Astrocyte of the cerebellum (primary cell): Measurements from ENCODE around the gene ACTL7B.
"Not testable (repeated sequence)": the region's sequence is repeated elsewhere in the genome, so short reads cannot be mapped to it uniquely, and the experiment has no call there.

ENCODE experiments used
- DNase-seq: peaks from one replicate; pipeline ENCODE4 v3.0.0-alpha.2; 2011; ENCODE audit warnings: low read depth
- H3K4me3 ChIP-seq: 2 replicates; pipeline ENCODE4 v1.5.1; 2011; ENCODE audit warnings: mild to moderate bottlenecking, low read depth, low read length, moderate library complexity
- CTCF ChIP-seq: IDR thresholded peaks from 2 replicates; pipeline ENCODE4 v1.5.1; 2012; ENCODE audit warnings: low read length, low read depth, moderate library complexity, mild to moderate bottlenecking; ENCODE audit errors: missing control alignments
- in situ Hi-C: cut with HindIII; loops from 2 replicates; pipeline ENCODE4 v1.10.0; 2017; ENCODE audit warnings: low sequenced_read_pairs

The ACTL7B gene

GRCh38 chr9:108894225-108894997 is 38.6 kb upstream of the ACTL7B start:
- in situ Hi-C loops: no loop called here
- no peak for TF ChIP-seq CTCF

GRCh38 chr9:108889649-108890067 is 33.9 kb upstream of the ACTL7B start:
- in situ Hi-C loops: no loop called here
- DNase-seq: peak; percentile 38
- H3K4me3 ChIP-seq: no peak overlapping the region
- TF ChIP-seq CTCF: peak; percentile 30

More at GRCh38 chr9:108894225-108894997, 38.6 kb upstream of the ACTL7B start:
- H3K4me3 ChIP-seq: no peak overlapping the region
- no peak for DNase-seq

GRCh38 chr9:108886594-108887271 is 30.9 kb upstream of the ACTL7B start:
- in situ Hi-C loops, H3K4me3 ChIP-seq, DNase-seq: not testable (repeated sequence)

- peak; percentile 50 for DNase-seq
- no peak overlapping the region for H3K4me3 ChIP-seq
- in situ Hi-C loops: no loop called here
- TF ChIP-seq CTCF: no peak
These were observed 30.0 kb upstream of the ACTL7B start for GRCh38 chr9:108885643-108886348.

- DNase-seq: no peak
- in situ Hi-C loops: no loop called here
- H3K4me3 ChIP-seq: no peak overlapping the region
- TF ChIP-seq CTCF: no peak
These were observed 28.9 kb upstream of the ACTL7B start for GRCh38 chr9:108884701-108885100.

- no peak overlapping the region for H3K4me3 ChIP-seq
- DNase-seq: no peak
- in situ Hi-C loops: no loop called here
- no peak for TF ChIP-seq CTCF
These were observed 27.3 kb upstream of the ACTL7B start for GRCh38 chr9:108883085-108883484.
